ENCODE results near the gene HSPA4.
"Not testable (repeated sequence)": the region's sequence is repeated elsewhere in the genome, so short reads cannot be mapped to it uniquely, and the experiment has no call there.

HSPA4 gene

DNA sequence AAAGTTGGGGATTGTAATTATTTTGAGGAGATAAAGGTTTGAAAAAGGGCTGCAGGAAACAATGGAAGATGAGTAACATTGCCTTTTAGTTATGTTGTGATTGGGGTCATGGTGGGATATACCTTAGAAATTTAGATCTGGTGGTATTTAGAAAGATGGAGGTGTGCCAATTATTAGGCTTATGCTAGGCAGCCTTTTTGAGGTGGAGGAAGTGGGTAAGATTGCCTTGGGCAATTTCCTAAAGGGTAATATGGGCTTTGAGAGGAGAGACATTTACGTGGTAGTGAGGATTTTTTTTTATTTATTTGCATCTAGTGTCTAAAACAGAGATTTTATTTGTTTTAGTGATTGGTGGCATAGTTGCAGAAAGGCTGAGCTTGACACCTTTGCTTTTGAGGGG is 10.5 kb downstream of the HSPA4 start:
- Histone ChIP-seq H3K36me3 (ENCODE audit: insufficient read depth, low read length) (0 out of 2 replicates have a peak, but pooled peaks cover 4% of the 10 kb centered on the region), H3K9ac (ENCODE audit: low read depth, low read length) (no peak overlapping the region), H3K4me1 (ENCODE audit: insufficient read depth, low read length) (0 out of 2 replicates have a peak, but pooled peaks cover 8% of the 10 kb centered on the region), H3K9me3 (ENCODE audit: control insufficient read depth, insufficient read depth, low read length) (no peaks in the 10 kb centered on the region)

DNA sequence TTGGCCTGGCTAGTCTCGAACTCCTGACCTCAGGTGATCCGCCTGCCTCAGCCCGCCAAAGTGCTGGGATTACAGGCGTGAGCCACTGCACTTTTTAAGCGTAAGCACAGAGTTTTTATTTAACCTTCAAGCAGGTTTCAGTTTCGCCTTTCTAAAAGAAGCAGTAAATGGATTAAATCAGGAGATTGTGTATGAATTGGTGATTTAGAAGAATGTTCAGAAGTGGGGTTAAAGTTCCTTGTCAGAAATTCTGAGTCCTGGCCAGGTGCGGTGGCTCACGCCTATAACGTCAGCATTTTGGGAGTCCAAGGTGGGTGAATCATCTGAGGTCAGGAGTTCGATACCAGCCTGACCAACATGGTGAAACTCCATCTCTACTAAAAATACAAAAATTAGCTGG is 12.2 kb downstream of the HSPA4 start:
- H3K9ac ChIP-seq (ENCODE audit: low read depth, low read length) = no peak overlapping the region
- H3K36me3 ChIP-seq (ENCODE audit: insufficient read depth, low read length) = peaks cover 13% of the 10 kb centered on the region
- H3K9me3 ChIP-seq (ENCODE audit: control insufficient read depth, insufficient read depth, low read length) = no peaks in the 10 kb centered on the region
- H3K4me1 ChIP-seq (ENCODE audit: insufficient read depth, low read length) = 0 out of 2 replicates have a peak, but pooled peaks cover 8% of the 10 kb centered on the region

DNA sequence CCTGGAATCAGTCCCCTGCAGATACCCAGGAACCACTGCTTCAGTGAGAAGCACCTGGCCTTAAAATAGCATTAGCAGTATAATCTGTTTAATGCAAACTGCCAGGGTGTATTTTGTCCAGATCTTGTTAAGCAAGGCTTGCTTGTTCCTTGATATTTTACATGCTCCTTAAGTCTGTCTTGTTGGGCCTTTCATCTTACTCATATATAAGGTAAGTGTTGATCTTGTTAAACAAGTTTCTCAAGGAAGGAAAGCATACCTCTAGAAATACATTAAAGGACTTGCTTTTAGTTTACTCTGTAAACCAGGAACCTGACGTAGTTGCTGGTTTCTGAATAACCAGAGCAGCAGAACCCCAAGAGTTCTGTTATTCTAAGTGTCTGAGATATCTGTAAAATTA is 13.7 kb downstream of the HSPA4 start:
- no peak overlapping the region for H3K9ac ChIP-seq (ENCODE audit: low read depth, low read length)
- no peaks in the 10 kb centered on the region for H3K9me3 ChIP-seq (ENCODE audit: control insufficient read depth, insufficient read depth, low read length)
- 0 out of 2 replicates have a peak, but pooled peaks cover 8% of the 10 kb centered on the region for H3K4me1 ChIP-seq (ENCODE audit: insufficient read depth, low read length)
- peaks cover 15% of the 10 kb centered on the region for H3K36me3 ChIP-seq (ENCODE audit: insufficient read depth, low read length)

DNA sequence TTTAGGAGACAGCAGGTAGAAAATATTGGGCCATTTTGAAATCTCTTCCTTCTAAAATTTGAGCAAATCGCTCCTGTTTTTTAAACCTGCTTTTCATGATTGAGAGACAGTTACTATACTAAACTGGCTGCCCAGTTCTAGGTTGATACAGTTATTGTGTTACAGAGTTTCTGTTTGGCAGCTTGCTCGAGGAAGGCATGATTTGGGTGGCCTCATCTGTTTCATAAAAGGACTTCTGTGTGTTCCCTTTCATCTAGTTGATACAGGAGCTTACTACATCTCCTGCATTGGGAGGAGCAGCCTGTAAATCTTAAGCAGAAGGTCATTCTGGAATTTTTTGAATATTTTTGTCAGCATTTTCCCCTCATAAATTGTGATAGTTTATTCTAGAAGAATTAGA is 14.2 kb downstream of the HSPA4 start:
- peaks cover 18% of the 10 kb centered on the region for H3K36me3 ChIP-seq (ENCODE audit: insufficient read depth, low read length)
- 0 out of 2 replicates have a peak, but pooled peaks cover 8% of the 10 kb centered on the region for H3K4me1 ChIP-seq (ENCODE audit: insufficient read depth, low read length)
- H3K9ac ChIP-seq (ENCODE audit: low read depth, low read length) = no peak overlapping the region
- no peaks in the 10 kb centered on the region for H3K9me3 ChIP-seq (ENCODE audit: control insufficient read depth, insufficient read depth, low read length)

DNA sequence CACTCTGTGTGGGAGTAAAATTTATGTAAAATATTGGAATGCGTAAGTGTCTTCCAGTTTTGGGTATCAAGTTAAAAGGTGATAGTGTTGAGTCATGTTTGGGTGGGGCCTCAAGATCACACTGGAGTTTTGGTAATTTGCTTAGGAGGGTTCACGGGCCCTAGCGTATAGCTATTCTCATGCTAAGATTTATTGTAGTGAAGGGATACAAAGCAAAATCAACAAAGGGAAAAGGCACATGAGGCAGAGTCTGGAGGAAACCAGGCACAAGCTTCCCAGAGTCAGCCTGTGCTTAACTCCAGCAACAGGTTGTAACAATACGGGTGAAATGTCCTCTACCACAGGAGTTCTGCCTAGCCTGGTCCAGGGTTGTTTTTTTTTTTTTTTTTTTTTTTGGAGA is 20.2 kb downstream of the HSPA4 start:
- Histone ChIP-seq H3K4me1 (ENCODE audit: insufficient read depth, low read length) (no peaks in the 10 kb centered on the region), H3K9me3 (ENCODE audit: control insufficient read depth, insufficient read depth, low read length) (no peaks in the 10 kb centered on the region), H3K9ac (ENCODE audit: low read depth, low read length) (no peak overlapping the region), H3K36me3 (ENCODE audit: insufficient read depth, low read length) (peaks cover 30% of the 10 kb centered on the region)

DNA sequence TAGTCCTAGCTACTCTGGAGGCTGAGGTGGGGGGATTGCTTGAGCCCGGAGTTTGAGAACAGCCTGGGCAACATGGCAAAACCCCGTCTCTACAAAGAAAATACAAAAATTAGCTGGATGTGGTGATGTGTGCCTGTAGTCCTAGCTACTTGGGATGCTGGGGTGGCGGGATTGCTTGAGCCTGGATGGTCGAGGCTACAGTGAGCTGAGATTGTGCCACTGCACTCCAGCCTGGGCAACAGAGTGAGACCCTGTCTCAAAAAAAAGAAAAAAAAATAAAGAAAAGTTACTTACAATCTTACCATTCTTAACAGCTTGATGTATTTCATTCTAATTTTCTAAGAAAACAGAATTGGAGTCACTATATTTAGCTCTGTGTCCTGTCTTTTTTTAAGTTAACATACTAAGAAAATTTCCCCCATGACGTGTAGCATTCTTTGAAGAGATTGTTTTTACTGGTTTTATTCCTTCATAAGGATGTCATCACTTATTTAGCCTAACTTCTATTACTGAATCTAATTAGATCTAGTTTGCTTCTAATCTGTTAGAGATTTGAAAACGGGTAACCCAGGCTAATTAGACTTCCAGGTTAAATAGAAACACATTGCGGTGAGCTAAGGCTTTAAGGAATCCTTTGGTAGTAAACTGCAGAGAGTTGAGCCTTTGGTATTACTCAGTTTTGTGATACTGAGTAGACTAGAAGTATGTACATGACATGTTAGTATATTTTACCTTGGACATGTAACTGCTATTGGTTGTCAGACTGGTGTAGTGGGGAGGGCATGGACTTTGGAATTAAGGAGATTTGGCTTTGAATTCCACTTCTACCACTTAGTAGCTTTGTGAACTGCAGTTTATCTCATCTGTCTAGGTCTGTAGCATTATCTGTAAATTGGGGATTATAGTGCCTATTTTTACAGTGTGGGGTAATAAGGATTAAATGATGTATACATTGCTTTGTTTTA is 24.0 kb downstream of the HSPA4 start:
- H3K4me1 ChIP-seq (ENCODE audit: insufficient read depth, low read length) = no peaks in the 10 kb centered on the region
- no peaks in the 10 kb centered on the region for H3K9me3 ChIP-seq (ENCODE audit: control insufficient read depth, insufficient read depth, low read length)
- H3K36me3 ChIP-seq (ENCODE audit: insufficient read depth, low read length) = peaks cover 22% of the 10 kb centered on the region

DNA sequence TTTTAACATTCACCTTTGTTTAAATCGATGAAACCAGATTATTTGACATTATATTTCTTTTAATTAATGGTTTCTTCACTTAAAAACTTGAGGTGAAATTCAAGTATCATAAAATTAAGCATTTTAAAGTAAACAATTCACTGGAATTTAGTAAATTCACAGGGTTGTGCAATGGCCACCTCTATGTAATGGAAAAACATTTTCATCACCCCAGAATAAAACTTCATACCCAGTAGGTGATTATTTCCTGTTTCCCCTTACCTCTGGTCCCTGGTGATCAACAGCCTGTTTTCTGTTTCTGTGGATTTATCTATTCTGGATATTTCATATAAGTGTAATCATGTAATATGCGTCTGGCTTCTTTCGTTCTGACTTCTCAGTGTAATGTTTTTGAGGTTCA is 27.2 kb downstream of the HSPA4 start:
- Histone ChIP-seq H3K9ac (ENCODE audit: low read depth, low read length) (no peak overlapping the region), H3K4me1 (ENCODE audit: insufficient read depth, low read length) (no peaks in the 10 kb centered on the region), H3K9me3 (ENCODE audit: control insufficient read depth, insufficient read depth, low read length) (no peaks in the 10 kb centered on the region), H3K36me3 (ENCODE audit: insufficient read depth, low read length) (peaks cover 6% of the 10 kb centered on the region)

More for the DNA sequence above, 24.0 kb downstream of the HSPA4 start:
- H3K9ac ChIP-seq (ENCODE audit: low read depth, low read length) = no peak overlapping the region

DNA sequence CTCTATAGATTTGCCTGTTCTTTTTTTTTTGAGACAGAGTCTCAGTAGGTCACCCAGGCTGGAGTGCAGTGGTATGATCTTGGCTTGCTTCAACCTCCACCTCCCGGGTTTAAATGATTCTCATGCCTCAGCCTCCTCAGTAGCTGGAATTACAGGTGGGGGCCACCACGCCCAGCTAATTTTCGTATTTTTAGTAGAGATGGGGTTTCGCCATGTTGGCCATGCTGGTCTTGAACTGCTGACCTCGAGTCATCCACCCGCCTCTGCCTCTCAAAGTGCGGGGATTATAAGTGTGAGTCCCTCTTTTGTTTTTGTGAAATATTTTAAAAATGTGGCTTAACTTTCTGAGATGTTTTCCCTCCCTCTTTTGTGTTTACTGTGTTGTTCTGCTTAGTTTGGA is 29.2 kb downstream of the HSPA4 start:
- H3K9ac ChIP-seq (ENCODE audit: low read depth, low read length) = no peak overlapping the region
- H3K9me3 ChIP-seq (ENCODE audit: control insufficient read depth, insufficient read depth, low read length) = no peaks in the 10 kb centered on the region
- H3K4me1 ChIP-seq (ENCODE audit: insufficient read depth, low read length) = no peaks in the 10 kb centered on the region
- peaks cover 6% of the 10 kb centered on the region for H3K36me3 ChIP-seq (ENCODE audit: insufficient read depth, low read length)

DNA sequence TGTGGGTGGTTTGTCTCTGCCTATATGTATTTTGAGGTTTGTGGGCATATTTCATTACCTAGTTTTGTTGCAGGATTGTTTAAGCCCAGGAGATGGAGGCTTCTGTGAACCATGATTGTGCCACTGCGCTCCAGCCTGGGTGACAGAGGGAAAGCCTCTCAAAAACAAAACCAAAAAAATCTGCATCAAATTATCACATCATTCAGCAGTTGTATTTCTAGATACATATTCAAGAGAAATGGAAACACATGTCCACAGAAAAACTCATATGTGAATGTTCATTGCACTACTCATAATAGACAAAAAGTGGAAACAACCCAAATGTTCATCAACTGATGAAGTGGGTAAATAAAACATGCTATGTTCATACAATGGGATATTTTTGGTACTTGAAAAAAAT is 29.9 kb downstream of the HSPA4 start:
- no peaks in the 10 kb centered on the region for H3K4me1 ChIP-seq (ENCODE audit: insufficient read depth, low read length)
- no peak overlapping the region for H3K9ac ChIP-seq (ENCODE audit: low read depth, low read length)
- peaks cover 8% of the 10 kb centered on the region for H3K36me3 ChIP-seq (ENCODE audit: insufficient read depth, low read length)
- no peaks in the 10 kb centered on the region for H3K9me3 ChIP-seq (ENCODE audit: control insufficient read depth, insufficient read depth, low read length)

DNA sequence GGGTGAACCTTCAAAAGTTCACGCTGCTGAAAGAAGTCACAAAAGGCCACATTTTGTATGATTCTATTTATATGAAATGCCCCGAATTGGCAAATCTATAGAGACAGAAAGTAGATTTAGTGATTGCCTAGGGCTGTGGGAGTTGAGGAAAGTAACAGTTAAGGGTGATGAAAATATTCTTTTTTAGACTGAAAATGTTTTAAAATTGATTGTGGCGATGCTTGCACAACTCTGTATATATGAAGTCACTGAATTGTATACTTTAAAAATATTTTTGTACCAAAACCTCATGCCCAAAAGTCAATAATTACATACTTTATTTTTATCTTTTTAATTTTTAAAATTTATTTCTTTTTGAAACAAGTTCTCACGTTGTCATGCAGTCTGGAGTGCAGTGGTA is 30.3 kb downstream of the HSPA4 start:
- Histone ChIP-seq H3K9ac (ENCODE audit: low read depth, low read length) (no peak overlapping the region), H3K4me1 (ENCODE audit: insufficient read depth, low read length) (no peaks in the 10 kb centered on the region), H3K36me3 (ENCODE audit: insufficient read depth, low read length) (peaks cover 7% of the 10 kb centered on the region), H3K9me3 (ENCODE audit: control insufficient read depth, insufficient read depth, low read length) (no peaks in the 10 kb centered on the region)

DNA sequence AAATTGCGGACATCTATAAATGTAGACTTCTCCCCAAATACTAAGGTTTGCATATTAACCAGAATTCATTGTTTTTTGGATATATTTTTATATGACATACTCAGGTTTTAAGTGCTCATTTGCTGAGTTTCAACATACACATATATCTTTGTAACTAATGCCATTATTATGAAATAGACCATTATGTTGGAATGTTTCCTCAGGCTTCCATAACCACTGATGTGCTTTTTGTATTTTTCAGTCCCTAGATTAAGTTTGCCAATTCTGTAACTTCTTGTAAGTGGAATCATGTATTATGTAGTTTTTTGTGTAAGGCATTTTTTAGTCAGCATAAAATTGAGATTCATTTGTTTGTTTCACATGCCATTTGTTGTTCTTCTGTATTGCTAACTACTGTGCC is 32.1 kb downstream of the HSPA4 start:
- H3K4me1 ChIP-seq (ENCODE audit: insufficient read depth, low read length) = no peaks in the 10 kb centered on the region
- H3K36me3 ChIP-seq (ENCODE audit: insufficient read depth, low read length) = peaks cover 10% of the 10 kb centered on the region
- no peak overlapping the region for H3K9ac ChIP-seq (ENCODE audit: low read depth, low read length)
- H3K9me3 ChIP-seq (ENCODE audit: control insufficient read depth, insufficient read depth, low read length) = no peaks in the 10 kb centered on the region

DNA sequence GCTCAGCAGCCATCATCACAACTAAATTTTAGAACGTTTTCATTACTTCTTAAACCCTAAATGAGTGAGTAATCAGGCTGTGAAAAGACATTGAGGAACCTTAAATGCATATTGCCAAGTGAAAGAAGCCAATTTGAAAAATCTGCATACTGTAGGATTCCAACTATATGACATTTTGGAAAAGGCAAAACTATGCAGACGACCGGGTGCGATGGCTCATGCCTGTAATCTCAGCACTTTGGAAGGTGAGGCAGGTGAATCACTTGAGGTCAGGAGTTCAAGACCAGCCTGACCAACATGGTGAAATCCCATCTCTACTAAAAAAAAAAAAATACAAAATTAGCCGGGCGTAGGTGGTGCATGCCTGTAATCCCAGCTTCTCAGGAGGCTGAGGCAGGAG is 33.4 kb downstream of the HSPA4 start:
- H3K9me3 ChIP-seq (ENCODE audit: control insufficient read depth, insufficient read depth, low read length); H3K9ac ChIP-seq (ENCODE audit: low read depth, low read length); H3K4me1 ChIP-seq (ENCODE audit: insufficient read depth, low read length): not testable (repeated sequence)
- peaks cover 17% of the 10 kb centered on the region for H3K36me3 ChIP-seq (ENCODE audit: insufficient read depth, low read length)

DNA sequence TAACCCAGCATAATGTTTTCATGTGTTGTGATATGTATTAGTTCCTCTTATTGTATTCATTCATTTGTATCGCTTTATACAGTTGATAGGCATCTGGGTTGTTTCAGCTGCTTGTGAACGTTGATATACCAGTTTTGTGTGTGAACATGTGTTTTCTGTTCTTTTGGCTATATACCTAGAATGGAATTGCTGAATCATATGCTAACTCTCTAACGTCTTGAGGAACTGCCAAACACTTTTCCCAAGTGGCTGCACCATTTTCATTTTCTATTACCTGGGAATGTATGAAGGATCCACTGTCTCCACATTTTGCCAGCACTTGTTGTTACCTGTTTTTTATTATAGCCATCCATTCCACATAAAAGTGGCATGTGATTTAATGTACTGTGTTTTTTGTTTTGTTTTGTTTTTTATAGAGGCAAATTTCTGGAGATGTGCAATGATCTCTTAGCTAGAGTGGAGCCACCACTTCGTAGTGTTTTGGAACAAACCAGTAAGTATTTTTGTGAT is 34.6 kb downstream of the HSPA4 start:
- Histone ChIP-seq H3K9ac (ENCODE audit: low read depth, low read length) (no peak overlapping the region), H3K9me3 (ENCODE audit: control insufficient read depth, insufficient read depth, low read length) (no peaks in the 10 kb centered on the region), H3K36me3 (ENCODE audit: insufficient read depth, low read length) (peaks cover 25% of the 10 kb centered on the region), H3K4me1 (ENCODE audit: insufficient read depth, low read length) (no peaks in the 10 kb centered on the region)

DNA sequence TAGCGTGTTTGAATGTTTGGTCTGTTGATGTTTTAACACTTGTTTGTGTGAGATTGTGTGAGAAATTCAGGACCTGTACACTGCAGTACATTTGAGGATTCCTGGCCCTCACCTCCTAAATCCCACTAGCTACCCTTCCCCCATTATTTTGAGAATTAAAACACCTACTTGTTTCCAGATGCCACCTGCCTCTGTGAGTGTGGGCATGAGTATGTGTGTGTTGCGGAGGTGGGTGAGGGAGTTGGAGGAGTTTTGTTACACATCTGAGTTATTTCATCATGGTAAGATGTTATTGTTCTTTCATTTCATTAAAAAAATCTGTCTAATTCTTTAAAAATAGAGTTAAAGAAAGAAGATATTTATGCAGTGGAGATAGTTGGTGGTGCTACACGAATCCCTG is 36.3 kb downstream of the HSPA4 start:
- H3K36me3 ChIP-seq (ENCODE audit: insufficient read depth, low read length) = peaks cover 38% of the 10 kb centered on the region
- no peaks in the 10 kb centered on the region for H3K4me1 ChIP-seq (ENCODE audit: insufficient read depth, low read length)
- no peak overlapping the region for H3K9ac ChIP-seq (ENCODE audit: low read depth, low read length)
- H3K9me3 ChIP-seq (ENCODE audit: control insufficient read depth, insufficient read depth, low read length) = no peaks in the 10 kb centered on the region

DNA sequence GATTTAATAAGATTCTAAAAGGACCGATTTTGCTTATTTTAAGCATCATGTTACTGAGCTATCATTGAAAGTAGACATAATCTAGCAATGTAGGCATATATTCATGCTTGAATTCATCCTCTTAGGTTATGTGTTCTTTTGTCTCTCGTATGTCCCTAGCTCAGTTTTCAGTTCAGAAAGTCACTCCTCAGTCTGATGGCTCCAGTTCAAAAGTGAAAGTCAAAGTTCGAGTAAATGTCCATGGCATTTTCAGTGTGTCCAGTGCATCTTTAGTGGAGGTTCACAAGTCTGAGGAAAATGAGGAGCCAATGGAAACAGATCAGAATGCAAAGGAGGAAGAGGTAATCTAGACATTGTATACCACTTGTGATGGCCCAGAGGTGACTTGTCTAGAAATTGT is 39.2 kb downstream of the HSPA4 start:
- Histone ChIP-seq H3K36me3 (ENCODE audit: insufficient read depth, low read length) (peaks cover 39% of the 10 kb centered on the region), H3K9me3 (ENCODE audit: control insufficient read depth, insufficient read depth, low read length) (no peaks in the 10 kb centered on the region), H3K9ac (ENCODE audit: low read depth, low read length) (no peak overlapping the region), H3K4me1 (ENCODE audit: insufficient read depth, low read length) (no peaks in the 10 kb centered on the region)
